Tibial artery (tissue), 4 donors: Measurements from ENCODE around the gene FCAMR.

Source experiments
- DNase-seq, 2 donors: peaks; one replicate each; pipeline ENCODE4 v3.0.0-alpha.2; 2019
- H3K27ac ChIP-seq, 2 donors: fragments of 200-600 bp; sonication (generic) in 1 of 2; 1 replicate in 1 of 2; 2 replicates in 1 of 2; pipeline ENCODE4 v1.5.1; 2018 to 2019; ENCODE audit warnings: mild to moderate bottlenecking in 1 of 2
- H3K27me3 ChIP-seq, 2 donors: fragments of 200-600 bp; sonication (generic) in 1 of 2; one replicate each; pipeline versions ENCODE4 v1.5.1 to v1.6.0; 2016 to 2019
- H3K36me3 ChIP-seq, 3 donors: fragments of 200-600 bp; sonication (generic) in 2 of 3; one replicate each; pipeline ENCODE4 v1.5.1; 2016 to 2019; ENCODE audit warnings: mild to moderate bottlenecking in 2 of 3
- H3K4me1 ChIP-seq, 4 donors: fragments of 200-600 bp; sonication (generic) in 2 of 4; 1 replicate in 3 of 4; 2 replicates in 1 of 4; pipeline ENCODE4 v1.5.1; 2016 to 2019
- H3K4me3 ChIP-seq, 2 donors: fragments of 200-600 bp; sonication (generic) in 1 of 2; 1 replicate in 1 of 2; 2 replicates in 1 of 2; pipeline ENCODE4 v1.5.1; 2018 to 2019; ENCODE audit warnings: mild to moderate bottlenecking in 2 of 2
- H3K9me3 ChIP-seq, 3 donors: fragments of 200-600 bp; sonication (generic) in 1 of 3; one replicate each; pipeline ENCODE4 v1.5.1; 2016 to 2019
- intact Hi-C: fragments of 100-400 bp; cut with DNase I; formaldehyde crosslinking; loops from one replicate; pipeline ENCODE4 v1.15.0; 2023; ENCODE audit warnings: low total_unique reads
- TF ChIP-seq, protein P1 (sequence below), 2 experiments: fragments of 200-600 bp in 1 of 2; fragments of 450-650 bp in 1 of 2; IDR thresholded peaks; one replicate each; pipeline ENCODE4 v1.5.1; 2017 to 2019; ENCODE audit warnings: antibody characterized with exemption in 2 of 2, mild to moderate bottlenecking in 1 of 2, moderate library complexity in 1 of 2

Gene FCAMR

DNA sequence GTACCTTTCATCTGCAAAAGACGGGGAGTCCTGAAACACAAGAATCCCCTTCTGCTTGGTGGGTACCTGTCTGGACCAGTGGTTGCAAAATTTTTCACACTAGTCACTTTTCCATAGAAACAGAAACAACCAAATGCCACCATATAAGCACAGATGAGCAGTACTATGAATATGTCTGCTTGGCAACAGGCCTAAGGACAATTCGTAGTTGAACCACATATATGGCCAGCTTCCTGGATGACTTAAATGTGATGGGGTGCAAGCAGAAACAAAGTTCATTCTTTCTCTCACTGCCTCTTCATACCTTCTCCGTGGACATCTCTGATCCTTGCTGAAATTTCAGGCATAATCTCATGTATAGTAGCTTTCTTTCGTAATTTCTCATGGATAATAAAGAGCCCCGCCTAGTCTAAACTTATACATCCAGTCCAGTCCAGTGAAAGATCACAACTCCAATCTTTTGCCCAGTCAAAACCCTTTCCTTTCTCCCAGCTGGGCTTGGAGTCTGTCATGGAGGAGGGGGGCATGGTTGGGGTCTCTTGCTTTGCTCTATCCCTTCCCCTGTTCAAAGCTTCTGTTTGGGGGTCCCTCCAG is 7.0 kb downstream of the FCAMR start:
- H3K4me3 ChIP-seq: no peak overlapping the region
- no peak overlapping the region for H3K27ac ChIP-seq
- DNase-seq: no peak
- H3K9me3 ChIP-seq: no peaks in the 10 kb centered on the region
- H3K4me1 ChIP-seq: no peaks in the 10 kb centered on the region
- H3K27me3 ChIP-seq: no peaks in the 10 kb centered on the region
- H3K36me3 ChIP-seq: no peaks in the 10 kb centered on the region
- intact Hi-C loops: no loop called here
- TF ChIP-seq, protein P1, sequence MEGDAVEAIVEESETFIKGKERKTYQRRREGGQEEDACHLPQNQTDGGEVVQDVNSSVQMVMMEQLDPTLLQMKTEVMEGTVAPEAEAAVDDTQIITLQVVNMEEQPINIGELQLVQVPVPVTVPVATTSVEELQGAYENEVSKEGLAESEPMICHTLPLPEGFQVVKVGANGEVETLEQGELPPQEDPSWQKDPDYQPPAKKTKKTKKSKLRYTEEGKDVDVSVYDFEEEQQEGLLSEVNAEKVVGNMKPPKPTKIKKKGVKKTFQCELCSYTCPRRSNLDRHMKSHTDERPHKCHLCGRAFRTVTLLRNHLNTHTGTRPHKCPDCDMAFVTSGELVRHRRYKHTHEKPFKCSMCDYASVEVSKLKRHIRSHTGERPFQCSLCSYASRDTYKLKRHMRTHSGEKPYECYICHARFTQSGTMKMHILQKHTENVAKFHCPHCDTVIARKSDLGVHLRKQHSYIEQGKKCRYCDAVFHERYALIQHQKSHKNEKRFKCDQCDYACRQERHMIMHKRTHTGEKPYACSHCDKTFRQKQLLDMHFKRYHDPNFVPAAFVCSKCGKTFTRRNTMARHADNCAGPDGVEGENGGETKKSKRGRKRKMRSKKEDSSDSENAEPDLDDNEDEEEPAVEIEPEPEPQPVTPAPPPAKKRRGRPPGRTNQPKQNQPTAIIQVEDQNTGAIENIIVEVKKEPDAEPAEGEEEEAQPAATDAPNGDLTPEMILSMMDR (IDR thresholded peaks at IDR 0.05): no peak

DNA sequence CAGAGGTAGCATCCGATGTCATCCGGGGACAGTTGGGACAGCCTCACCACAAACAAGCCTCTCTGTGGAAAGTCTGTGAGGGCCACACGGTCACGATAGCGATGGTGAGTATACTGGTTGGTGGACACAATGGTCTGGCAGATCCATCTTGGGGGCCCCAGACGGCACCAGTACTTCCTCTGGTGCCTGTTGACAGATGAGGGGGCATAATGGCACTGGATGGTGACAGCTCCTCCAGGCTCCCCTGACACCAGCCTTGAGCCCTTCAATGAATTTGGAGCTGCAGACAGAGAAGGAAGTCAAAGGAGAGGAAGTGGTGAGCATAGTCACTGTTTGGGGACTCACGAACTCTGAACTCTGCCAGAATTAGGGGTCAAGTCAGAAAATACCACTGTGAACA is 8.0 kb downstream of the FCAMR start:
- no peak for DNase-seq
- Histone ChIP-seq H3K27me3 (no peaks in the 10 kb centered on the region), H3K36me3 (no peaks in the 10 kb centered on the region), H3K4me3 (no peak overlapping the region), H3K9me3 (no peaks in the 10 kb centered on the region), H3K4me1 (no peaks in the 10 kb centered on the region), H3K27ac (no peak overlapping the region)
- TF ChIP-seq, protein P1 (IDR thresholded peaks at IDR 0.05): no peak
- intact Hi-C loops: no loop called here

DNA sequence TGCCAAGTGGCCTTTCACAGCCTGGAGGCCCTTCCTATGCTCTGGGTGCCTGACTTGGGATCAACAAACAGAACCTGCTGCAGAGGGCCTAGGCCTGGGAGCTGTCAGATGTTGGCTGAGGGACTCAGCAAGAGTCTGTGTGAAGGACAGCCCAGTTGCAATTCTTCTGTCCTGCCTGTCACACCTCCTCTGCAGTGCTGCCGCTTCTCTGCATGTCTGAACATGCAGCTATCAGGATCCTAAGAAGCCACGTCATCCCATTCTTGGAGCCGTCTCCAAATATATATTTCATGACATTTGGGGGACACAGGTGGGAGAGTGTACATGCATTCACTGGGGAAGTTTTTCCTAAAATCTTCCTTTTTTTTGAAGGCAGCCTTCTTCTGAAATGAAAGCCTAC is 8.6 kb downstream of the FCAMR start:
- intact Hi-C loops: no loop called here
- Histone ChIP-seq H3K4me1 (no peaks in the 10 kb centered on the region), H3K4me3 (no peak overlapping the region), H3K27ac (no peak overlapping the region), H3K27me3 (no peaks in the 10 kb centered on the region), H3K36me3 (no peaks in the 10 kb centered on the region), H3K9me3 (no peaks in the 10 kb centered on the region)
- no peak for DNase-seq
- TF ChIP-seq, protein P1 (IDR thresholded peaks at IDR 0.05): no peak

DNA sequence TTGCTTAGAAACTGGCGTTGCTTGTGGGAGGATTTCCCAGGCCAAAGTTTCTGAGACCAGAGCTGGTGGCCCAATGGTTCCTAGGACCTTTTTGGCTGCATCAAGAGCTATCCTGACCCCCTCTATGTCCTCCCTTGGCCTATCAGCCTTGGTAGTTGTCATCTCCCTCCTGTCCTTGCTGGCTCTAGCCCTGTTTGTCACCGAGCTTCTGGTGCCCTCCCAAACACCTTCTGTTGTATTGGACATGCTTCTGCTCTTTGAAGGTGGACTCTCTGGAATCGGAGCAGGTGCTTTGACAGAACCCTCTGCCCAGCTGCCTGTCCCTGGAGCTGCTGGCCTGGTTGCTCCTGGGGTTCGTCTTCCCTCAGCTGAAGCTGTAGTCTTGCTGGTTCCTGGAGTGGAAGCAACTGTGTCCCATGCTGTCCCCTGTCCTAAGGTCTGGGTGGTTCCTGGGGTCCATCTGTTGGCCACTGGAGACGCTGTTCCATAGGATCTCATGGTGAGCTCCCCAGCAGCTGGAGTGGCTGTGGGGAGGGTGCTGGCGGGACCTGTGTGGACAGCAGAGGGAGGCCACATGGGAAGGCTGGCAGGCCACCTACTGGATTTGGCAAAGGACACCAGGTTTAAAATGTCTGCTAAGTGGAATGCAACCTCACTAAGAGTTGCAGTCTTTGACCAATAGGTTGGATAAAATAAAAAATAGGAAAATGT is 9.4 kb downstream of the FCAMR start:
- intact Hi-C loops: no loop called here
- TF ChIP-seq, protein P1 (IDR thresholded peaks at IDR 0.05): no peak
- no peak for DNase-seq
- Histone ChIP-seq H3K27ac (no peak overlapping the region), H3K27me3 (no peaks in the 10 kb centered on the region), H3K36me3 (no peaks in the 10 kb centered on the region), H3K9me3 (no peaks in the 10 kb centered on the region), H3K4me1 (no peaks in the 10 kb centered on the region), H3K4me3 (no peak overlapping the region)

DNA sequence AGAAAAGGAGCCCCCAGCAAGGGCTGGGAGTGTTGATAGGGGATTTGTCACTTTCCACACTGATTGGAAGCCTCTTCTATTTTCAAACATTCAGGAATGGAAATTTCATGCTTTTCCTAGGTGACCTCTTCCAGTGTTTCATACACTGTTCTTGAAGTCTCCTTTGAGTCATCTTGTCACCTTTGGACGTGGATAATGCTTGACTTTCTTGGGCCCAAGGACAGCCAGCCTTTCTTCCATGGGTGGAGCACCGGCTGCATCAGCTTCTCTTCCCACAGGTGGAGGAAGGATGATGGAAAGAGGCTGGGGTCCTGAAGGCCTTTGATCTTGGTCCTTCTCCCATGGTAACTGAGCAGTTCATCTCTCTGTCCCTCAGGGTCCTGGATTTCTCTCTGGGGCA is 12.1 kb downstream of the FCAMR start:
- Histone ChIP-seq H3K27me3 (peaks cover 0 to 5% of the 10 kb centered on the region in 2 donors), H3K9me3 (no peaks in the 10 kb centered on the region), H3K4me3 (no peak overlapping the region), H3K4me1 (peaks cover 0 to 4% (median 0%) of the 10 kb centered on the region in 4 donors), H3K36me3 (no peaks in the 10 kb centered on the region), H3K27ac (no peak overlapping the region)
- TF ChIP-seq, protein P1 (IDR thresholded peaks at IDR 0.05): no peak
- intact Hi-C loops: no loop called here
- no peak for DNase-seq
